Tibial artery (tissue), 4 donors: ENCODE data around the gene SHROOM3.
A peak's percentile ranks its signal among the peaks of the same experiment; 100 is the strongest.
"Not testable (repeated sequence)": the region's sequence is repeated elsewhere in the genome, so short reads cannot be mapped to it uniquely, and the experiment has no call there.

ENCODE experiments used
- DNase-seq, 2 donors: peaks; one replicate each; pipeline ENCODE4 v3.0.0-alpha.2; 2019
- H3K27ac ChIP-seq, 2 donors: fragments of 200-600 bp; sonication (generic) in 1 of 2; 1 replicate in 1 of 2; 2 replicates in 1 of 2; pipeline ENCODE4 v1.5.1; 2018 to 2019; ENCODE audit warnings: mild to moderate bottlenecking in 1 of 2
- H3K27me3 ChIP-seq, 2 donors: fragments of 200-600 bp; sonication (generic) in 1 of 2; one replicate each; pipeline versions ENCODE4 v1.5.1 to v1.6.0; 2016 to 2019
- H3K36me3 ChIP-seq, 3 donors: fragments of 200-600 bp; sonication (generic) in 2 of 3; one replicate each; pipeline ENCODE4 v1.5.1; 2016 to 2019; ENCODE audit warnings: mild to moderate bottlenecking in 2 of 3
- H3K4me1 ChIP-seq, 4 donors: fragments of 200-600 bp; sonication (generic) in 2 of 4; 1 replicate in 3 of 4; 2 replicates in 1 of 4; pipeline ENCODE4 v1.5.1; 2016 to 2019
- H3K4me3 ChIP-seq, 2 donors: fragments of 200-600 bp; sonication (generic) in 1 of 2; 1 replicate in 1 of 2; 2 replicates in 1 of 2; pipeline ENCODE4 v1.5.1; 2018 to 2019; ENCODE audit warnings: mild to moderate bottlenecking in 2 of 2
- H3K9me3 ChIP-seq, 3 donors: fragments of 200-600 bp; sonication (generic) in 1 of 3; one replicate each; pipeline ENCODE4 v1.5.1; 2016 to 2019
- CTCF ChIP-seq, 2 experiments: fragments of 200-600 bp in 1 of 2; fragments of 450-650 bp in 1 of 2; IDR thresholded peaks; one replicate each; pipeline ENCODE4 v1.5.1; 2017 to 2019; ENCODE audit warnings: antibody characterized with exemption in 2 of 2, mild to moderate bottlenecking in 1 of 2, moderate library complexity in 1 of 2
- intact Hi-C: fragments of 100-400 bp; cut with DNase I; formaldehyde crosslinking; loops from one replicate; pipeline ENCODE4 v1.15.0; 2023; ENCODE audit warnings: low total_unique reads

SHROOM3 gene

GRCh38 chr4:76607846-76608245, 172.8 kb downstream of the SHROOM3 start:
- Histone ChIP-seq H3K9me3 (no peaks in the 10 kb centered on the region), H3K4me1 (peaks cover 0 to 97% (median 70%) of the 10 kb centered on the region in 4 donors), H3K27ac (peak overlapping the region; percentile 57 to 84), H3K36me3 (no peaks in the 10 kb centered on the region), H3K4me3 (no peak overlapping the region), H3K27me3 (no peaks in the 10 kb centered on the region)
- no peak for DNase-seq
- TF ChIP-seq CTCF (IDR thresholded peaks at IDR 0.05): no peak
- intact Hi-C loops: no loop called here

GRCh38 chr4:76608549-76608948, 173.5 kb downstream of the SHROOM3 start:
- H3K4me3 ChIP-seq, H3K9me3 ChIP-seq, H3K36me3 ChIP-seq, intact Hi-C loops, H3K27me3 ChIP-seq, DNase-seq: not testable (repeated sequence)
- peak overlapping the region; percentile 81 to 84 for H3K27ac ChIP-seq
- peaks cover 0 to 99% (median 74%) of the 10 kb centered on the region in 4 donors for H3K4me1 ChIP-seq

GRCh38 chr4:76610751-76611547, 175.9 kb downstream of the SHROOM3 start:
- Histone ChIP-seq H3K4me3 (peak overlapping the region; percentile 24 to 37), H3K9me3 (no peaks in the 10 kb centered on the region), H3K27me3 (no peaks in the 10 kb centered on the region), H3K4me1 (peaks cover 0 to 100% (median 68%) of the 10 kb centered on the region in 4 donors), H3K27ac (peak overlapping the region; percentile 81 to 84), H3K36me3 (no peaks in the 10 kb centered on the region)
- intact Hi-C loops: loop anchor here (5.0 kb wide), 1 partner anchor 1109 kb away; no protein-coding TSS in a partner anchor
- no peak for TF ChIP-seq CTCF (IDR thresholded peaks at IDR 0.05)
- no peak for DNase-seq

- intact Hi-C loops: loop anchor here (5.0 kb wide), 1 partner anchor 1109 kb away; no protein-coding TSS in a partner anchor
- peaks cover 0 to 97% (median 61%) of the 10 kb centered on the region in 4 donors for H3K4me1 ChIP-seq
- H3K27ac ChIP-seq: peak overlapping the region; percentile 81 to 84
- no peaks in the 10 kb centered on the region for H3K36me3 ChIP-seq
- peak overlapping the region; percentile 24 to 37 for H3K4me3 ChIP-seq
- no peak for TF ChIP-seq CTCF (IDR thresholded peaks at IDR 0.05)
- H3K27me3 ChIP-seq: no peaks in the 10 kb centered on the region
- no peaks in the 10 kb centered on the region for H3K9me3 ChIP-seq
- DNase-seq: peak in 1 of 2 donors; percentile 77
These were observed 176.7 kb downstream of the SHROOM3 start for GRCh38 chr4:76611616-76612207.

GRCh38 chr4:76614589-76614988, 179.6 kb downstream of the SHROOM3 start:
- H3K9me3 ChIP-seq: no peaks in the 10 kb centered on the region
- H3K4me1 ChIP-seq: peaks cover 0 to 75% (median 41%) of the 10 kb centered on the region in 4 donors
- intact Hi-C loops: loop anchor here (5.0 kb wide), 1 partner anchor 1112 kb away; no protein-coding TSS in a partner anchor
- peak overlapping the region; percentile 81 to 84 for H3K27ac ChIP-seq
- no peak overlapping the region for H3K4me3 ChIP-seq
- H3K36me3 ChIP-seq: no peaks in the 10 kb centered on the region
- no peaks in the 10 kb centered on the region for H3K27me3 ChIP-seq
- no peak for TF ChIP-seq CTCF (IDR thresholded peaks at IDR 0.05)
- DNase-seq: no peak

GRCh38 chr4:76615999-76616398, 181.0 kb downstream of the SHROOM3 start:
- peak overlapping the region; percentile 81 to 84 for H3K27ac ChIP-seq
- intact Hi-C loops: no loop called here
- no peaks in the 10 kb centered on the region for H3K9me3 ChIP-seq
- H3K27me3 ChIP-seq: no peaks in the 10 kb centered on the region
- no peak for TF ChIP-seq CTCF (IDR thresholded peaks at IDR 0.05)
- H3K36me3 ChIP-seq: no peaks in the 10 kb centered on the region
- H3K4me1 ChIP-seq: peaks cover 0 to 71% (median 35%) of the 10 kb centered on the region in 4 donors
- no peak for DNase-seq
- H3K4me3 ChIP-seq: no peak overlapping the region
